Thyroid gland (tissue), 4 donors: Measurements from ENCODE around the gene CTDSP2.

Experiments used
- CTCF ChIP-seq, 6 experiments: fragments of 200-600 bp in 3 of 6; fragments of 450-650 bp in 3 of 6; sonication (generic) in 3 of 6; IDR thresholded peaks; one replicate each; pipeline ENCODE4 v1.5.1; 2016 to 2019; ENCODE audit warnings: antibody characterized with exemption in 6 of 6, mild to moderate bottlenecking in 2 of 6, inconsistent platforms in 1 of 6, moderate library complexity in 1 of 6
- POLR2A ChIP-seq, 2 donors: fragments of 450-650 bp; IDR thresholded peaks; one replicate each; pipeline ENCODE4 v1.6.1; 2017; ENCODE audit warnings: antibody characterized with exemption in 2 of 2, mild to moderate bottlenecking in 2 of 2, moderate library complexity in 1 of 2

- peak in 1 of 2 donors; percentile 66 for TF ChIP-seq POLR2A (IDR thresholded peaks at IDR 0.05)
- TF ChIP-seq CTCF (IDR thresholded peaks at IDR 0.05), result no peak
Observed at GRCh38 chr12:57865084-57865751, 18.7 kb upstream of the CTDSP2 start.
